Activated CD4-positive, alpha-beta T cell treated with anti-CD3 and anti-CD28 coated beads, Interleukin-2, amount 50 U/mL, for 1 hour (primary cell): Measurements from ENCODE around the gene ZNF770.
"Not testable (repeated sequence)": the region's sequence is repeated elsewhere in the genome, so short reads cannot be mapped to it uniquely, and the experiment has no call there.

Source experiments
- DNase-seq: peaks from one replicate; pipeline ENCODE4 v3.0.0-alpha.2; 2020

Gene ZNF770

GRCh38 chr15:34976073-34976472, 12.0 kb downstream of the ZNF770 start:
- no peak for DNase-seq

GRCh38 chr15:34973512-34973911, 14.6 kb downstream of the ZNF770 start:
- DNase-seq: no peak

- not testable (repeated sequence) for DNase-seq
These were observed 17.9 kb downstream of the ZNF770 start for GRCh38 chr15:34970098-34970643.

GRCh38 chr15:34969340-34970097, 18.6 kb downstream of the ZNF770 start, which contains the start of gene AQR:
Gene AQR (minus strand): TSS chr15:34969742. CDS start chr15:34969613, 129 bp downstream.
- DNase-seq: peak; percentile 87

GRCh38 chr15:34964277-34964676, 23.8 kb downstream of the ZNF770 start:
- DNase-seq: no peak

GRCh38 chr15:34953851-34954250, 34.2 kb downstream of the ZNF770 start:
- DNase-seq: no peak

GRCh38 chr15:34952481-34952880, 35.6 kb downstream of the ZNF770 start:
- DNase-seq: no peak

GRCh38 chr15:34951993-34952392, 36.1 kb downstream of the ZNF770 start:
- DNase-seq: no peak

- DNase-seq: no peak
These were observed 43.2 kb downstream of the ZNF770 start for GRCh38 chr15:34944936-34945335.

GRCh38 chr15:34943711-34944110, 44.4 kb downstream of the ZNF770 start:
- DNase-seq: no peak

- not testable (repeated sequence) for DNase-seq
These were observed 44.8 kb downstream of the ZNF770 start for GRCh38 chr15:34943264-34943663.

- DNase-seq: no peak
These were observed 45.7 kb downstream of the ZNF770 start for GRCh38 chr15:34942363-34942762.

- no peak for DNase-seq
These were observed 46.3 kb downstream of the ZNF770 start for GRCh38 chr15:34941831-34942230.

GRCh38 chr15:34941185-34941698, 46.8 kb downstream of the ZNF770 start:
- no peak for DNase-seq

GRCh38 chr15:34933432-34933975, 54.6 kb downstream of the ZNF770 start:
- DNase-seq: no peak

GRCh38 chr15:34928349-34928748, 59.7 kb downstream of the ZNF770 start:
- not testable (repeated sequence) for DNase-seq
